AG08395 (cell line): ENCODE measurements around the gene MAEA.

Experiments
- DNase-seq: peaks from one replicate; pipeline ENCODE4 v3.0.0; 2012; ENCODE audit warnings: mixed read lengths, low spot score

MAEA gene

GRCh38 chr4:1249731-1250526, 39.8 kb upstream of the MAEA start:
- peak; percentile 65 for DNase-seq

- no peak for DNase-seq
Measured at GRCh38 chr4:1250527-1250812, 39.2 kb upstream of the MAEA start.

DNA sequence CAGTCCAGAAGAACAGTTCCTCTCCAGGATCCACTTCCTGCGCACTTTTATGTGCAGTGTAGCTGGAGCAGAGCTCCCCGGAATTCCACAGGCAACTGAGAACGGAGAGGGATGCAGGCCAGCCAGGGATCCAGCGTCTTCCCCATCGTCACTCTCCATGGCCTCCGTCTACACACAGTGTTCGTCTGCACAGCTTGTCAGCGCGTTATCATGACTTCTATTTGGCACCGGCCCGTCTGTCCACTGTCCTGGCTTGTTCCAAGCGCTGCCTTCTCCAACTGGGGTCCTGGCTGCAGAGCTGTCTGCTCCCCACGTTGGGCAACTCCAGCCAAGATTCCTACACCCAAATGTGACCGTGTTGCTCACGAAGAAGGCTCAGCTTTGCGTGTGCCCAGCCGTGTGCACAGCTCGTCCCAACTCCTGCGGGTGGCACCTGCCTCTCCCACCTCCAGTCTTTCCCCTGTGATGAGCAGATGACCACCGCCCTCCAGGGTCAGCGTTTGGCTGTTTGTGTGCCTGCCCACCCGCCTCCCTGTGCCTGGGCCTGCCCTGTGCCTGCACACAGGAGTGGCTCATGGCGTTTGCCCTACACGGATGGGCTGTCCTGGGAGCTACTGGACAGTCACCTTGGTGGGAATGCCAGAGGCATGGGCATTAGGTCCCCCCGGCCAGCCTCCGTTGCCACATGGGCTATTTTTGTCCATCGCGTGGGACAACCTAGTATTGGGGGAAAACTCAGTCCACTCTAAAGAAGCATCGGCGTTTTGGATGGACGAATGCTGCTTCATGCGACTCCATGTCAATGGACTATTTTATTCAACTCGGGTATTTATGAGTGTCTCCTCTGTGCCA, 38.5 kb upstream of the MAEA start:
- DNase-seq, result no peak

- DNase-seq, result no peak
Measured at GRCh38 chr4:1251773-1252066, 38.0 kb upstream of the MAEA start.

DNA sequence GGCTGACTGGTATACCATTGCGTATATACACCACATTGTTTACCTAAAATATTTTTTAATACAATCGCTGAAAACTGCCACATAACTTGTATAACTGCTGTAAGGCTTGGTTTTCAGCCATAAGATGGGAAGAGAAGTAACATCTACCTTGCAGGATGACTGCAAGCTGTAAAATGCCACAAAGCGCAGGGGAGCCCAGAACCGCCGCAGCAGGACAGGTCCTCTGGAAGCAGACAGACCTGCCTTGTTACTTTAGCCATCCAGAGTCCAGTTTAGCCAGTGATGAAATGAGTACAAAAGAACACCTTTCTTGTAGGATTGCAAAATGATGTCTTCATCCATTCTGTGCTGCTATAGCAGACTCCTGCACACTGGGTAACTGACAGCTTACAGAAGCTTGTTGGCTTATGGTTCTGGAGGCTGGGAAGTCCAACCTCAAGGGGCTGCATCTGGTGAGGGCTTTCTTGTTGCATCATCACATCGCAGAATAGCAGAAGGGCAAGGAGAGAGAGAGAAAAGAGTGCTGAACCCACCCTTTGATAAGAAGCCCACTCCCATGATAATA, 36.7 kb upstream of the MAEA start:
- no peak for DNase-seq

DNA sequence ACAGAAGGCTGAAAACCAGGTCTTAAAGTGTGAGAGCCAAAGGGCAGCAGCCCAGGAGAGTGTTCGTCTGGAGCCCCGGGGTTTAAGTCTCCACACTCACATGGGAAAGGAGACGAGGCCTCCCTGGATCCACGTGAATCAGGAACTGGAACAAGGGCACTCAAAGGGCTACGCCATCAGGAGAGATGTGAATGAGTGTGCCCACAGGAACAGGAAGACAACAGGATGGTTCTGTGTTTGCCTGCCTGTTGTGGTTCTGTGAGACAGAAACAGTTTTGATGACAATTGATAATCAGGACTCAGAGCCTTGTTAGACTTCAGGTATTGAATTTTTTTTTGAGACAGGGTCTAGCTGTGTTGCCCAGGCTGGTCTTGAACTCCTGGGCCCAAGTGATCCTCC, 35.9 kb upstream of the MAEA start:
- no peak for DNase-seq

- no peak for DNase-seq
Measured at GRCh38 chr4:1255151-1255550, 34.5 kb upstream of the MAEA start.

DNA sequence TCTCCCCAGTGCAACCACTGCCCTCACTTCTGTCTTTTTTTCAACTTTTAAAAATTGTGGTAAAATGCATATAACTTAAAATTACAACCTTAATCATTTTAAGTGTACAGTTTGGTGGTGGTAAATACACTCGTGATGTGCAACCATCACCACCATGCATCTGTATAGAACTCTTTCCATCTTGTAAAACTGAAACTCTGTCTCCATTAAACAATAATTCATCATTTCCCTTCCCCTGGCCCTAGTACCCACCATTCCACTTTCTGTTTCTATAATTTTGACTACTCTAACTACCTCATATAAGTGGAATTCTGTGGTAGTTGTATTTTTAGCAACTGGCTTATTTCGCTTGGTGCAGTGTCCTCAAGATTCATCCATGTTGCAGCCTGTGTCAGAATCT, 34.0 kb upstream of the MAEA start:
- no peak for DNase-seq

GRCh38 chr4:1258457-1258856, 31.2 kb upstream of the MAEA start:
- DNase-seq, result no peak

DNA sequence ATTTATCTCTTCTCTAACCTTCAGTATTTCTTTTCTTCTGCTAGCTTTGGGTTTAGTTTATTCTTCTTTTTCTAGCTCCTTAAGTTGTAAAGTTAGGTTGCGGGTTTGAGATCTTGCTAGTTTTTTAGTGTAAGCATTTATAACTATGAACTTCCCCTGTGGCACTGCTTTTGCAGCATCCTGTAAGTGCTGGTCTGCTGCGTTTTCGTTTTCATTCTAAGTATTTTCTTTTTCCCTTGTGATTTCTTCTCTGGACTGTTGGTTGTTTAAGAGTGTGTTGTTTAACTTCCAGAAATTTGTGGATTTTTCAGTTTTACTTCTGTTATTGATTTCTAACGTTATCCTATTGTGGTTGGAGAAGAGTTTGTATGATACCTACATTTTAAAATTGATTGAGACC, 29.7 kb upstream of the MAEA start:
- no peak for DNase-seq

DNA sequence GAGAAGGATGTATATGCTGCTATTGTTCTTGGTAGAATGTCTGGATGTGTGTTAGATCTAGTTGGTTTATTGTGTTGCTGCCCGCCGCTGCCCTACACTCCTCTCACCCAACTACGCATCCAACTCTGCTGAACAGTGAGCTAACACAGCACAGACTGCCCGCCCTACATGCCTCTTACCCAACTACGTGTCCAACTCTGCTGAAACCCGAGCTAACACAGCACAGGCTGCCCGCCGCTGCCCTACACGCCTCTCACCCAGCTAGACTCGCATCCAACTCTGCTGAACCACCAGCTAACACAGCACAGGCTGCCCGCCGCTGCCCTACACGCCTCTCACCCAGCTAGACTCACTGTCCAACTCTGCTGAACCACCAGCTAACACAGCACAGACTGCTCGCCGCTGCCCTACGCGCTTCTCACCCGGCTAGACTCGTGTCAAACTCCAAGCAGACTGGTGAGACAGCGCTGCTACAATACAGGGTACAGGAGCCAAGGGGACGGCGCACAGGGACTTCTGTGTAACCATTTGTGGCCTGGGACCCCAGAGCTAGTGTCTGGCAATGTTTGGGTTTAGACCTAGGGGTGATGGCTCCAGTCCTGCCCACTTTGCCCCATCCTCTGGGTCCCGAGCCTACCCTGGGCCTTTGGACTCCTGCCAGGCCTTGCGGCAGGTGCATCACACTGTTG, 29.1 kb upstream of the MAEA start:
- DNase-seq, result no peak

DNA sequence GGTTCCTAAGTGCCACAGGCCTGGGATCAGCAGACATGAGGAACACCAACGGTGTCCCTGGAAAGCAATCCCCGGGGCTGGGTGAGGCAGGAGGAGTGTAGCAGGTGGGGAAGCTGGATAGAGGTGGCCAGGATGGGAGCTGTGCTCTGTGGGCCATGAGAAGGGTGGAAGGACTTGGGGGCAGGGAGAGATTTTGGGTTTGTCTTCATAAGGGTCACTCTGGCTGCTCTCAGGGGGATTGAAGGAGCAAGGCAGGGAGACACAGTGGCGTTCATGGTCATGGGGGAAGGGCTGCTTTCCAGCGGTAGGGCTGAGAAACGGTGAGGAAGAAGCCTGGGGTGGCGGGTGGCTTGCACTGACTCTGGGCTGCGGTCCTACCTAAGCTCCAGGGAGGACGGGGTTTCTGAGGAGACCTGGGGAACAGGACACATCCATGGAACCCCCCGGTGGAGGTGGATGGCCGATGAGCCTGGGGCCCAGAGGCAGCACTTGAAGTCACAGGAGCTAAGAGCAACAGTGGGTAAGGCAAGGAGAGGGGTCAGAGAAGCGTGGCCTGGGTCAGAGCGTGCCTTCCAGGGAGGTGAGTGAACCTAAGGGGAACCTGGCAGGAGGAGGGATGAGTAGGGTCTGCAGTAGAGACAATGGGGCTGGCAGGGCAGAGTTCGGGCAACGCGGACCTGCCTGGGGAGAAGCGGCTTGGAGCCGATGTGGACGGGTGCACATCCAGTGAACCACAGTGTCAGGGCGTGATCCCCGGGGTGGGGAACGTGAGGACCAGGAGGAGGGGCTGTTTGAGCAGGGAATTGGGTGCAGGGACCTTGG, 28.4 kb upstream of the MAEA start:
- no peak for DNase-seq

DNA sequence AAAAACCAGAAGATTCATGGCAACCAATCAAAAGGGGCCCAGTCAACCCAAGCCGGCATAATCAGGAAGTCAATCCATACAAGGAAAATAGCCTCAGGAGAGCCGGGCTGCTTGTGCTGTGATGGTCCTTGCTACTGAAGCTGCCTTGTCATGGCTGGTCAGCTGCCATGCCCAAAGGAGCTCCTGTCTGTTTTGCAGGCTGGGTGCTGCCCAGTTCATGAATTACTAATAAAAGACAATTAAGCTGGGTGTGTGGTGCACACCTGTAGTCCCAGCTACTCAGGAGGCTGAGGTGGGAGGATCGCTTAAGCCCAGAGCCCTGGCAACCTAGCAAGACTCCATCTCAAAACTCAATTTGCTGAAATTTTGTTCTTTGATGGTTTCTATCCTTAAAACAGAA, 24.7 kb upstream of the MAEA start:
- DNase-seq, result no peak

- DNase-seq, result no peak
Measured at GRCh38 chr4:1265351-1265750, 24.3 kb upstream of the MAEA start.

DNA sequence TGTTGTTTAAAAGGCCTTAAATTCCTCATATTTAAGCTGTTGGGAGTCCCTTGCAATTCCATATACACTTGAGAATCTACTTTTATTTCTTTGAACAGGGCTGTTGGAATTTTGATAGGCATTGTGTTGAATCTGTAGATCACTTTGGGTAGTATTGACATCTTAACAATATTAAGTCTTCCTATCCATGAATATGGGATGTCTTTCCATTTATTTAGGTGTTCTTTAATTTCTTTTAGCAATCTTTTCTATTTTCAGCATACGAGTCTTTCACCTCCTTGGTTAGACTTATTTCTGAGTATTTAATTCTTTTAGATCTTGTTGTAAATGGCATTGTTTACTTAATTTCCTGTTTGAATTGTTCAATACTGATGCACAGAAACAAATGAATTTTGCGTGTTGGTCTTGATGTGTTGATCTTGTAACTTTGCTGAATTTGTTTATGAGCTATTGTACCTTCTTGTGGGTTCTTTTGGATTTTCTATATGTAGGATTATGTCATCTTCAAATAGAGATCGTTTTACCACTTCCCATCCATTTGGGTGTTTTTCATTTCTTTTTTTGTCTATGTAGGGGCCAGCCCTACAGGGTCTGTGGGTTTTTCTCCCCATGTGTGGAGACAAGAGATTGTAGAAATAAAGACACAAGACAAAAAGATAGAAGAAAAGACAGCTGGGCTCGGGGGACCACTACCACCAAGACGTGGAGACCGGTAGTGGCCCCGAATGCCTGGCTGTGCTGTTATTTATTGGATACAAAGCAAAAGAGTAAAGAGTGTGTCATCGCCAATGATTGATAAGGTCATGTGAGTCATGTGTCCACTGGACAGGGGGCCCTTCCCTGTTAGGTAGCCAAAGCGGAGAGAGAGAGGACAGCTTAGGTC, 22.6 kb upstream of the MAEA start:
- DNase-seq, result no peak

DNA sequence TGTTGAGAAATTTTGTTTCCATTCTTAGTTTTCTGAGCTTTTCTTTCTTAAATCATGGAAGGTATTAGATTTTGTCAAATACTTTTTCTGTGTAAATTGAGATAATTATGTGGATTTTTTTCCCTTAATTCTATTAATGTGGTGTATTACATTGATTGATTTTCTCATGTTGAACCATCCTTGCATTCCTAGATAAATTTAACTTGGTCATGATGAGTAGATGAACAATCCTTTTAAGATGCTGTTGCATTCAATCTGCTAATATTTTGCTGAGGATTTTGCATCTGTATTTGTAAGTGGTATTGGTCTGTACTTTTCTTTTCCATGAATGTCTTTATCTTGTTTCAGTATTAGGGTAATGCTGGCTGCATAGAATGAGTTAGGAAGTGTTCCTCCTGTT, 20.5 kb upstream of the MAEA start:
- DNase-seq, result no peak

DNA sequence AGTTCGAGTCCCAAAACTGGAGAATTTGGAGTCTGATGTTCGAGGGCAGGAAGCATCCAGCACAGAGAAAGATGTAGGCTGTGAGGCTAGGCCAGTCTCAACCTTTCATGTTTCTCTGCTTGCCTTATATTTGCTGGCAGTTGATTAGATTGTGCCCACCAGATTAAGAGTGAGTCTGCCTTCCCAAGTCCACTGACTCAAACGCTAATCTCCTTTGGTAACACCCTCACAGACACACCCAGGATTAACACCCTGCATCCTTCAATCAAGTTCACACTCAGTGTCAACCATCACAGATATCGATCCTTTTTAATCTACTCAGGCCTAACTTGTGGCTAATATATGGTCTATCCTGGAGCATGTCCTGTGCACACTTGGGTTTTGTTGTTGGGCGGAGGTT, 18.0 kb upstream of the MAEA start:
- DNase-seq, result no peak

GRCh38 chr4:1274871-1275270, 14.8 kb upstream of the MAEA start:
- no peak for DNase-seq

DNA sequence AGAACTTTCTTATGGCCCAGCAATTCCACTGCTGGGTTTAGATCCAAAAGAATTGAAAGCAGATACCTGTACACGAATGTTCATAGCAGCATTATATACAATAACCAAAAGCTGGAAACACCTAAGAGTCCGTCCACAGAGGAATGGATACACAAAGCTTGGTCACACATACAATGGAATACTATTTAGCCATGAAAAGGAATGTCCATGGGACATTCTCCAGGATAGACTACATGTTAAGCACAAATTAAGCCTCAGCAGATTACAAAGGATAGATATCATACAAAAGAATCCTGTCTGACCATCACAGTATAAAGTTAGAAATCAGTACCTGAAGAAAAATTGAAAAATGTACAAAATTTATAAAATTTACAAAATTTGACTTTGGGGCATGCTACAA, 12.7 kb upstream of the MAEA start:
- no peak for DNase-seq

DNA sequence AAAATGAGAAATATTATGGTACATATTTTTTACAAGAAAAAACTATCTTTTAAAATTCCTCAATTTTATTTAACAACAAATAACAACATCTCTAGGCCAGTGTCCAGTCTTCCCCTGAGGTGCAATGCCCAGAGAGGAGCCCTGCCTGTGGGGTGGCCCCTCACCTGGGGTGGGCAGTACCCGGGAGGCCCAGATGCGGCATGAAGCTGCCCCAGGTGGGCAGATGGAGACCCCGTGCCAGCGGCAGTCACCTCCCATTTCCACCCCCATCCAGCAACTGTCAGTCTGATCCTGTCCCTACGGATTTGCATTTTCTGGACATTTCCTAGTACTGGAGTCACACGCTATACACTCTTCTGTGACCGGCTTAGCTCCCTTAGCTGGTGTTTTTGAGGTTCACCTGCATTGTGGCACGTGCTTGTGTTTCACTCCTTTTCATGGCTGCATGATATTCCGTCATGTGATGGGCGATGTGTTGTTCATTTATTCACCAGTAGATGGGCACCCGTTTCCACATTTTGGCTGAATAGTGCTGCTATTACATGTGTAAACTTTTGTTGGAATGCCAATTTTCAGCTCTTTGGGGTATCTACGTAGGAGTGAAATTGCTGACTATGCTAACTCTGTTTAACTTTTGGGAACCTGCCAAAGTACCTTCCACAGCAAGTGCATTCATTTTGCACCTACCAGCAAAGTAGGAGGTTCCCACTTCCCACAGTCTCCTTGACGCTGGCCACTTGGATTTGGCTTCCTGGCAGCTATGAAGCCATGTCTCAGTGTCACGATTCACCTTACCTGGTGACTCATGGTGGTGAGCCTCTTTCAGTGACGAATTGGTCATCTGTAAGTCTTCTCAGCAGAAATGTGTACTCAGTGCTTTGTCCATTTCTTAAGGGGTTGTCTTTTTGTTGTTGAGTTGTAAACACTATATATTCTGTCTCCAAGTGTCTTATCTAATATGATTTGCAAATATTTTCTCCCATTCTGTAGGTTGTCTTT, 11.7 kb upstream of the MAEA start:
- DNase-seq, result peak; percentile 33
